H54 (cell line): ENCODE data around the gene IL11.

Experiments used
- DNase-seq: peaks from one replicate; pipeline ENCODE4 v3.0.0; 2011; ENCODE audit warnings: low spot score, mixed read lengths; ENCODE audit not compliant: insufficient read length
- FAIRE-seq: peaks from 3 replicates; lab custom pipeline; 2011; peaks lifted over from hg19 to GRCh38; lab: Jason Lieb, UNC
- POLR2A ChIP-seq: IDR thresholded peaks from 2 replicates; pipeline ENCODE4 v1.6.1; 2011; ENCODE audit warnings: low read depth, mild to moderate bottlenecking, low read length

Gene IL11

DNA sequence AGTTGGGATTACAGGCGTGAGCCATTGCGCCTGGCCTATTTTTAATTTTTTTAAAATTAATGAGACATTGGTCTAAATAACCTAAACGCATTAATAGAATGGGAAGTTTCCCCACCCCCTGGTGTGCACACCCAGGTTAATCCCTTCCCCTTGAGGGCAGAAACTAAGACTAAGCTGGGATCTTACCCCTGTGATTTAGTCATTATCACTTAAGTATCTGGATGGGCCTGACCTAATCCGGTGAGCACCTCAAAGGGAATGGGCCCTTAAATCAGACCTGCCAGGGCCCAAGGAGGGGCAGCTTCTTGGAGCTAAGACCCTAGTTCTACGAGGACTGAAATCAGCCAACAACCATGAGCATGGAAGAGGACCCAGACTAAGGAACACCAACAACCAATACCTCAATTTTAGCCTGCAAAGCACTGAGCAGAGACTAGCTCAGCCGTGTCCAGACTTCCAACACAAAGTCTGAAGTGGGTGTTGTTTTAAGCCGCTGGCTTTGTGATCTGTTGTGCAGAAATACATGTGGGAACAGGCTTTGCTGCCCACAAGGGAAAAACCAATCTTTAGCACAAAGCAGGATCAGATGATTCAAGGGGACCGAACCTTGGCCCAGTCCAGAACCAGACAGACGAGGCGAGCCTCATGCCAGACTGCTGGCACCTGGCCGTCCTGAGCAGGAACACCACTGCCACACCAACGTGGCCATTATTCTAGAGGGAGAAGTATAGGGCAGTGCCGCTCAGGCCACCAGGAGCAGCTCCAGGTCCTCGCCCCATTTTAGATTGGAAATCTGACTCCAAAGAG lies 30.2 kb upstream of the IL11 start:
- DNase-seq: no peak
- no peak for FAIRE-seq
- TF ChIP-seq POLR2A: no peak

DNA sequence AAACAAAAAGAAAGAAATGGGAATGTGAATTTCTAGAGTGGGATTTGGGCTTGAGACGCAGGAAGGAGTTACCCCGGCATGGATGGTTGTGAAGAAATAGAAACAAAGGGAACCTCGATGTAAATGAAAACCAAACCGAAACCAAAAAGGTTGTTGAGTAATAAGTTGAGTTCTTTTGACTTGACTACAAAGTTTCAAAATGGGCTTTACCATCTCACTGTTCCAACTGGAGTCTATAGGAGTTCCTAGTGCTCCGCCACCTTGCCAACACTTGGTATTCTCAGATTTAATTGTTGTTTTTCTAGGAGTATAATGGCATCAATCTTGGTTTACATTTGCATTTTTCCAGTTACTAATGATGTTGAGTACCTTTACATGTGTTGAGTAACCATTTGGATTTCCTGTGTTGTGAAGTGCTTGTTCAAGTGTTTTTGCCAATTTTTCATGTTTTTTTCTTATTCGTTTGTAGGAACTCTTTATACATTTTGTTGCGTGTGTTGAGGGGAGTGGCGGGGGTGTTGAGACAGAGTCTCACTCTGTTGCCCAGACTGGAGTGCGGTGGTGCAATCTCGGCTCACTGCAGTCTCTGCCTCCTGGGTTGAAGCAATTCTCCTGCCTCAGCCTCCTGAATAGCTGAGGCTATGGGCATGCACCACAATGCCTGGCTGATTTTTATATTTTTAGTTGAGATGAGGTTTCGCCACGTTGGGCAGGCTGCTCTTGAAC lies 28.1 kb upstream of the IL11 start:
- FAIRE-seq: no peak

DNA sequence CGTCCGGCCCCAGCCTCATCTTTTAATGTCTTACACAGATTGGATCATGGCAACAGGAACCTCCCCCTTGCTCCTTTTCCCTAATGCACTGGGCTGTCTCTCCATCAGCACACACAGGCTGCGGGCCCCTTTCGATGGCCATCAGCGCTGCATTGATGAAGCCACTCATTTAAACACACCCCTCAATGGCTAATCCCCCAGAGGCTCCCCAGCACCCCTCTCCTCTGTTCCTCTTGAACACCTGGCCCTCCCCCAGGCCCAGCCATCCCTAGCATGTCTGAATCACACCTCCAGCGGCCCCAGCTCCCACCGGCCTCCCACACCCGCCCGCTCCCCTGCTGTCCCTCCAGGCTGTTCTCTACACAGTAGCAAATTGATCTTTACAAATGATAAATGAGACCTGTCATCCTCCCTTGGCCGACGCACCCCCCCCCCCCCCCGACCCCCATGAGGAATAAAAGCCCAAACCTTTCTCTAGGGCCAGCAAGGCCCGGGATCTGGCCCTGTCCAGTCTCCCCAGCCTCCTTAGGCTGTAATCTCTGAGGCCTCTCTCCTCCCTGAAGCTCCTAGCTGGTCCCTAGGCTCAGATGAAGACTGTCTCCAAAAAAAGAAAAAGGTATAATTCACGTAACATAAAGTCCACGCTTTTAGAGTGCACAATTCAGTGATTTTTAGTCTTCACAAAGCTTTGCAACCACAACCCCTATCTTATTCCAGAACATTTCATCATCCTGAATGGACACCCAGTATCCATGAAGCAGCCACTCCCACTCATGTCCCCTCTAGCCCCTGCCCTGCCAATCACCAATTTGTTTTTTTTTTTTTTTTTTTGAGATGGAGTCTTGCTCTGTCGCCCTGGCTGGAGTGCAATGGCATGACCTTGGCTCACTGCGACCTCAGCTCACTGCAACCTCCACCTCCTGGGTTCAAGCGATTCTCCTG lies 22.8 kb upstream of the IL11 start:
- TF ChIP-seq POLR2A: no peak
- FAIRE-seq: no peak
- no peak for DNase-seq

More for the DNA sequence above, 28.1 kb upstream of the IL11 start:
- TF ChIP-seq POLR2A: no peak
- no peak for DNase-seq

DNA sequence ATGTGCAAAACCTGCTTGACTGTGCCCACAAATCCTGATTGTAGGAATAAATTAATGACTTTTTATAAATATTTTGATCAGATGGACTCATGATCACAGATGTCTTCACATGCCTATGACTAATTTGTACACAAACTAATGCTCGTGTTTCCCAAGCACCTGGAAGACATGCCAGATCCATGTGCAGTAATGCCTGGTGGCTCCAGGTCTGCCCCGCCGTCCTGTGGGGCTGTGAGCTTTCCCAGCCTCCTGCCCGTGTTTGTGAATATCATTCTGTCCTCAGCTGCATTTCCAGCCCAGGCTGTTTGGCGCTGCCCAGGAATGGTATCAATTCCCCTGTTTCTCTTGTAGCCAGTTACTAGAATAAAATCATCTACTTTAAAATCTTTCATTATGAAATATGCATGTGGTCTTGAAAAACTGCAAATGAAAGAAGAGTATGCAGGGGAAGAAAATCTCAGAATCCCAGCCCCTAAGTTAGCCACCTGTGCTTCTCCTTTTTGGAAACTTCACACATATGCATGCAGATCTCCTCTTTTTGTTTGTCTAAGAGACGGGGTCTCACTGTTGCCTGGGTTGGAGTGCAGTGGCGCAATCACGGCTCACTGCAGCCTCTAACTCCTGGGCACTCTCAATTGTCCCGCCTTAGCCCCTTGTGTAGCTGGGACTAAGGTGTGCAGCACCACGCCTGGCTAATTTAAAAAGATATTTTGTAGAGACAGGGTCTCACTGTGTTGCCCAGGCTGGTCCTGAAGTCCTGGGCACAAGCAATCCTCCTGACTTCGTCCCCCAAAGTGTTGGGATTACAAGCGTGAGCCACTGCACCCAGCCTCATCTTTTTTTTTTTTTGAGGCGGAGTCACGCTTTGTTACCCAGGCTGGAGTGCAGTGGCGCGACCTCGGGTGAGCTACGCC lies 21.7 kb upstream of the IL11 start:
- no peak for TF ChIP-seq POLR2A
- FAIRE-seq (no peak), DNase-seq (no peak)

DNA sequence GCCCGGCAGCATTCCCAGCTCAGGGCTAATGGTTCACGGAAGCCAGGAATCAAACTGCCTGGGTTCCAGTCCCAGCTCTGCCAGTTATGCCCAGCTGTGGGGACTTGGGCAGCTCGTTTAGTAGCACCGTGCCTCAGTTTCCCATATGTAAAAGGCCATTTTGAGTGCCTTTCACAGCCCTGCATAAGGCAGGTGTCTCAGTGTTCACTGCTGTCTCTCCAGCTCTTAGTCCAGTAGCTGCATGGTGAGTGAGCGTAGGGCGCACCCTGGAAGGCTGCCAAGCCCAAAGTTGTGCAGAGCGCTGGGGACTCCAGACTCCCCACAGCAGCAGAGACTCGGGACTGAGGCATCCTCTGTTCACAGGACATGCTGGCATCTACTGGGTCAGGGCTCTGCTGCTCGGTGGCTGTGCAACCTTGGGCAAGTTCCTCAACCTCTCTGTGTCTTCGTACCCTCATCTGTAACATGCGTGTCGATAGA lies 21.0 kb upstream of the IL11 start:
- peak; percentile 50; the same call in 1 of the 2 replicates for TF ChIP-seq POLR2A
- FAIRE-seq (no peak), DNase-seq (no peak)

DNA sequence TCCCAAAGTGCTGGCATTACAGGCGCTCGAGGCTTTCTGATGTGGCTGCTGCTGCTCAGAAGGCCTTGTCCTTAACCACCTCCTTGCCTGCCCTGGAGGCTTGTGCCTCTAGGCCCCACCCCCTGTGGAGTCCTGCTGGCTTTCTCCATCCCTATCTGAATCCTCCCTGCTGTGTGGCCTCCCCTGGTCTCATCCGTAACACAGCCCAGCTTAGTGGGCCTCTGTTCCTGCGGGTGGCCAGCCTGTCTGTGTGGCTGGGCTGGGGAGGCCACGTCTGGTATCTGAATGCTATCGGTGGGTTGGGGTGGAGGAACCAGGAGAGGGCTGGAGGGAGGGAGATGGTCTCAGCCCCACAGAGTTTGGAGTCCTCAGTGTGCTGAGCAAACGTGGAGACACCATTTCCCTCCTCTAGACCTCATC lies 20.2 kb upstream of the IL11 start:
- TF ChIP-seq POLR2A: peak; percentile 64
- DNase-seq: no peak
- FAIRE-seq: no peak

DNA sequence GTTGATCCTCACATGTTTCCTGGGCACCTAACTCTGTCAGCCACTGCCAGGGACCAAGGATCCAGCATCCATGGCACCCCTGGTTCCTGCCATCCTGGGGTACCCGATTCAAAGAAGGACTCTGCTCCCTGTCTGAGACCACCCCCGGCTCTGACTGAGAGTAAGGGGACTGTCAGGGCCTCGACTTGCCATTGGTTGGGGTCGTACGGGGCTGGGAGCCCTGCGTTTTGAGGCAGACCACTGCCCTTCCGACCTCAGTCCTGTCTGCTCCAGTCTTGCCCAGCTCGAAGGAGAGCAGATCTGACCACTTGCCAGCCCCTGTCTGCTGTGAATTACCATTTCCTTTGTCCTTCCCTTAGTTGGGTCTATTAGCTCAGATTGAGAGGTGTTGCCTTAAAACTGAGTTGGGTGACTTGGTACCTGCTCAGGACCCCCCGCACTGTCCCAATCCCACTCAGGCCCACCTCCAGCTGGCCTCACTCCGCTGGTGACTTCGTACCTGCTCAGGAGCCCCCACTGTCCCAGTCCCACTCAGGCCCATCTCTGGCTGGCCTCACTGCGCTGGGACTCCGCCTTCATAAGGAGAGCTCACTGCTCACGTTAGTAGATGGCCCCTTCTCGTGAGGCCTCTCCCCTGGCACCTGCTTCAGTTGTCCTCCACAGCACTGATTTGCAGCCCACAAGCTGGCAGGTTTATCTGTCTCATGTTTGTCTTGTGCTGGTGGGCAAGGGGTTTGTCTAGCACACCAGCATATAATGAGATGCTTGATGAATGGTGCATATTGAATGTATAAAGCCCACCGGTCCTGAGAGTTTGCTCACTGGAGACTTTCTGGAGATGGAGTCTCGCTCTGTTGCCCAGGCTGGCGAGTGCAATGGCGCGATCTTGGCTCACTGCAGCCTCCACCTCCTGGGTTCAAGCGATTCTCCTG lies 19.4 kb upstream of the IL11 start:
- peak; percentile 33; the same call in 1 of the 2 replicates for TF ChIP-seq POLR2A
- no peak for FAIRE-seq
- DNase-seq: no peak

DNA sequence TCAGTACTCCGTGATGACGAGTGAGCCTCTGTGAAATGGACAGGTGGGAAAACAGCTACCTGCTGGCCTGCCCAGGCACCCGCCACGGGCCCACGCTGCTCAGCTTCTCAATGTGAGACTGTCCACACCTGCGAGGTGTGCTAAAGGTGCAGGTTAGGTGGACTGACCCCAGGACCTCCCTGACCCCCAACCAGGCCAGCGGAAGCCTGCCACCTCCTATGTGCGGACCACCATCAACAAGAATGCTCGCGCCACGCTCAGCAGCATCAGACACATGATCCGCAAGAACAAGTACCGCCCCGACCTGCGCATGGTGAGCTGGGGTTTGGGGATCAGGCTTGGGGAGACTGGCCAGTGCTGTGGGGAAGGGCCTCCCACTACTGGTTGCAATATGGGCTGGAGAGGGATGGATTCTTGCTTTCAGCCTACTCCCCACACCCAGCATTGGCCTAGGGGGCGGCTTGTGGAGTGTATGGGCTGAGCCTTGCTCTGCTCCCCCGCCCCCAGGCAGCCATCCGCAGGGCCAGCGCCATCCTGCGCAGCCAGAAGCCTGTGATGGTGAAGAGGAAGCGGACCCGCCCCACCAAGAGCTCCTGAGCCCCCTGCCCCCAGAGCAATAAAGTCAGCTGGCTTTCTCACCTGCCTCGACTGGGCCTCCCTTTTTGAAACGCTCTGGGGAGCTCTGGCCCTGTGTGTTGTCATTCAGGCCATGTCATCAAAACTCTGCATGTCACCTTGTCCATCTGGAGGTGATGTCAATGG lies 17.7 kb upstream of the IL11 start:
- DNase-seq (no peak), FAIRE-seq (no peak)
- 0 out of 2 replicates have a peak, but pooled peaks have one; percentile 1 for TF ChIP-seq POLR2A

DNA sequence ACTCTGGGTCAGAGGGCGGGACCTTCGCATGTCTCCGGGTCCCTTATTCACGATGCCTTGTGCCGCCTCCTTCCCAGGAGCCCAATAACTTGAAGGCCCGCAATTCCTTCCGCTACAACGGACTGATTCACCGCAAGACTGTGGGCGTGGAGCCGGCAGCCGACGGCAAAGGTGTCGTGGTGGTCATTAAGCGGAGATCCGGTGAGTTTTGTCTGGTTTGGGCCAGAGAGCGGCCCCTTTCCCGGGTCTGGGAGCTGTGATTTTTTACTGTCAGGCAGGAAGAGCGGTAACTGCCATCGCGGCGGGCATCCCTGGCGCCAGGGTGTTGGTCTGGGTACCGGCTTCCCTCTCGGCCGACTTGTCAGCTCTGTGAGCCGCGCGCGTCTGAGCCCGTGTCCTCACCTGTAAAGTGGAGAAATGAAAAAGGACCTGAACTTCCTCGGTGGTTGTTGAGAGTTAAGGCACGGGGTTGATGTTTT lies 16.3 kb upstream of the IL11 start:
- no peak for DNase-seq
- no peak for TF ChIP-seq POLR2A
- FAIRE-seq: no peak

DNA sequence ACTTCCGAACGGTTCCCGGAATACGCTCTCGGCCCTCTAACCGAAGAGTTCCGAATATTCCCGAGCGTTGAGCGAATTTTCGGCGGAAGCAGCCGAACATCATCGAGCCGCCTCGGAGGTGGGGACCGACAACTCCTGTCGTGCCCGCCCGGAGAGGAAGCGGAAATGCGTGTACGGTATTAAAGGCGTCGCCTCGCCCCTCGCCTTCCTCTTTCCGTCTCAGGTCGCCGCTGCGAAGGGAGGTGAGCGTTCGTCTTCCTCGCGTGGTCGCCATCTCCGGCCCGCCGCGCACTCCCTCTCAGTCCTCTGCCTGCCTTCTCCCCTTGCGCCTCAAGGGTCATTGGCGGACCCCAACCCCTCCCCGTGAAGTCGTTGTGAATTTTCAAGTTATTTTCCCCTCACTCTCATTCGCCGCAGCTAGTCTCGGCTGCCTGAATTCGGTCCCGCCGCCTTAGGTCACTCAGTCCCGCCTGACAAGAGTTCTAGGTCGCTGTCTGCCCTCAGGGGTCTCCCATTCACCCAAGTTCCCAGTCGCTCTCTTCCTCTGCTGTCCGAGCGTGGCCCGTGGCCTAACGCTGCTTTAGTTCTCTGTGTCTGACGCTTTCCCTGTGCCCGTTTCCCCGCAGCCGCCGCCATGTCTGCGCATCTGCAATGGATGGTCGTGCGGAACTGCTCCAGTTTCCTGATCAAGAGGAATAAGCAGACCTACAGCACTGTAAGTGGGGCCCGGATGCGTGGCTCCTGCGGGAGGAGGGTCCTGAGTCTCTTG lies 15.6 kb upstream of the IL11 start, which contains the start of gene RPL28:
RPL28 (plus strand) TSS at position 209 of the 769 bp plus-strand sequence; CDS start at position 635, 426 bp downstream.
- FAIRE-seq: peak; percentile 38
- peak; percentile 100 for TF ChIP-seq POLR2A

More for the DNA sequence above, 15.6 kb upstream of the IL11 start, which contains the start of gene RPL28:
- peak; percentile 99 for DNase-seq
